HEK293 (cell line): ENCODE results near the gene CCDC24.

Experiments
- GFI1B ChIP-seq: fragments of 450-650 bp; formaldehyde crosslinking; IDR thresholded peaks from 2 replicates; pipeline ENCODE4 v1.5.1; 2016; ENCODE audit warnings: missing biosample characterization, missing genetic modification characterization
- KLF10 ChIP-seq: fragments of 450-650 bp; IDR thresholded peaks from 2 replicates; pipeline ENCODE4 v1.5.1; 2018; ENCODE audit warnings: missing biosample characterization, mild to moderate bottlenecking, missing genetic modification characterization
- MZF1 ChIP-seq: fragments of 450-650 bp; formaldehyde crosslinking; IDR thresholded peaks from 2 replicates; pipeline ENCODE4 v1.5.1; 2017; ENCODE audit warnings: missing biosample characterization, missing genetic modification characterization, borderline replicate concordance
- OVOL3 ChIP-seq: fragments of 450-650 bp; formaldehyde crosslinking; IDR thresholded peaks from 2 replicates; pipeline ENCODE4 v1.5.1; 2016; ENCODE audit warnings: missing biosample characterization, missing genetic modification characterization
- PRDM2 ChIP-seq: fragments of 450-650 bp; formaldehyde crosslinking; IDR thresholded peaks from 2 replicates; pipeline ENCODE4 v1.5.1; 2016; ENCODE audit warnings: missing biosample characterization, missing genetic modification characterization, borderline replicate concordance
- SP2 ChIP-seq: fragments of 450-650 bp; formaldehyde crosslinking; IDR thresholded peaks from 2 replicates; pipeline ENCODE4 v1.5.1; 2016; ENCODE audit warnings: missing biosample characterization, missing genetic modification characterization
- ZBTB17 ChIP-seq: fragments of 450-650 bp; formaldehyde crosslinking; IDR thresholded peaks from 2 replicates; pipeline ENCODE4 v1.5.1; 2016; ENCODE audit warnings: missing biosample characterization, missing genetic modification characterization
- ZBTB20 ChIP-seq: fragments of 450-650 bp; formaldehyde crosslinking; IDR thresholded peaks from 2 replicates; pipeline ENCODE4 v1.5.1; 2016; ENCODE audit warnings: missing biosample characterization, missing genetic modification characterization
- ZBTB8A ChIP-seq: fragments of 450-650 bp; formaldehyde crosslinking; IDR thresholded peaks from 2 replicates; pipeline ENCODE4 v1.5.1; 2016; ENCODE audit warnings: missing biosample characterization, missing genetic modification characterization
- ZIC2 ChIP-seq: fragments of 450-650 bp; formaldehyde crosslinking; IDR thresholded peaks from 2 replicates; pipeline ENCODE4 v1.5.1; 2016; ENCODE audit warnings: missing biosample characterization, missing genetic modification characterization
- ZNF121 ChIP-seq: fragments of 450-650 bp; formaldehyde crosslinking; IDR thresholded peaks from 2 replicates; pipeline ENCODE4 v1.5.1; 2016; ENCODE audit warnings: missing biosample characterization, missing genetic modification characterization
- ZNF133 ChIP-seq: fragments of 450-650 bp; formaldehyde crosslinking; IDR thresholded peaks from 2 replicates; pipeline ENCODE4 v1.5.1; 2016; ENCODE audit warnings: missing biosample characterization, missing genetic modification characterization
- ZNF157 ChIP-seq: fragments of 450-650 bp; formaldehyde crosslinking; IDR thresholded peaks from 2 replicates; pipeline ENCODE4 v1.5.1; 2016; ENCODE audit warnings: missing biosample characterization, missing genetic modification characterization
- ZNF174 ChIP-seq: fragments of 450-650 bp; formaldehyde crosslinking; IDR thresholded peaks from 2 replicates; pipeline ENCODE4 v1.5.0; 2017; ENCODE audit warnings: missing biosample characterization, mild to moderate bottlenecking, missing genetic modification characterization
- ZNF311 ChIP-seq: fragments of 450-650 bp; formaldehyde crosslinking; IDR thresholded peaks from 2 replicates; pipeline ENCODE4 v1.5.1; 2017; ENCODE audit warnings: missing biosample characterization, missing genetic modification characterization, borderline replicate concordance
- ZNF350 ChIP-seq: fragments of 450-650 bp; formaldehyde crosslinking; IDR thresholded peaks from 2 replicates; pipeline ENCODE4 v1.5.0; 2017; ENCODE audit warnings: missing biosample characterization, mild to moderate bottlenecking, missing genetic modification characterization
- ZNF510 ChIP-seq: fragments of 450-650 bp; formaldehyde crosslinking; IDR thresholded peaks from 2 replicates; pipeline ENCODE4 v1.5.1; 2018; ENCODE audit warnings: mild to moderate bottlenecking, missing genetic modification characterization, missing biosample characterization; ENCODE audit not compliant: insufficient replicate concordance
- ZNF596 ChIP-seq: fragments of 450-650 bp; IDR thresholded peaks from 2 replicates; pipeline ENCODE4 v1.5.0; 2018; ENCODE audit warnings: missing biosample characterization, mild to moderate bottlenecking, missing genetic modification characterization, moderate library complexity
- ZNF639 ChIP-seq: fragments of 450-650 bp; formaldehyde crosslinking; IDR thresholded peaks from 2 replicates; pipeline ENCODE4 v1.5.1; 2016; ENCODE audit warnings: missing biosample characterization, missing genetic modification characterization
- ZNF660 ChIP-seq: fragments of 450-650 bp; IDR thresholded peaks from 2 replicates; pipeline ENCODE4 v1.5.1; 2018; ENCODE audit warnings: missing biosample characterization, mild to moderate bottlenecking, missing genetic modification characterization
- ZNF76 ChIP-seq: fragments of 450-650 bp; formaldehyde crosslinking; IDR thresholded peaks from 2 replicates; pipeline ENCODE4; 2016; ENCODE audit warnings: low read depth, missing biosample characterization, missing genetic modification characterization, borderline replicate concordance
- ZSCAN16 ChIP-seq: fragments of 450-650 bp; formaldehyde crosslinking; IDR thresholded peaks from 2 replicates; pipeline ENCODE4 v1.5.1; 2016; ENCODE audit warnings: missing biosample characterization, missing genetic modification characterization
- TF ChIP-seq, protein P1 (sequence below): fragments of 450-650 bp; formaldehyde crosslinking; IDR thresholded peaks from 2 replicates; pipeline ENCODE4 v1.5.1; 2016; ENCODE audit warnings: missing biosample characterization, missing genetic modification characterization, low read depth
- TF ChIP-seq, protein P2 (sequence below): fragments of 450-650 bp; formaldehyde crosslinking; IDR thresholded peaks from 2 replicates; pipeline ENCODE4 v1.5.1; 2016; ENCODE audit warnings: missing biosample characterization, missing genetic modification characterization
- TF ChIP-seq, protein P3 (sequence below): fragments of 450-650 bp; formaldehyde crosslinking; IDR thresholded peaks from 2 replicates; pipeline ENCODE4 v1.5.1; 2017; ENCODE audit warnings: missing biosample characterization, missing genetic modification characterization
- TF ChIP-seq, protein P4 (sequence below): fragments of 450-650 bp; formaldehyde crosslinking; IDR thresholded peaks from 2 replicates; pipeline ENCODE4 v1.5.1; 2016; ENCODE audit warnings: missing biosample characterization, missing genetic modification characterization

Gene CCDC24

DNA sequence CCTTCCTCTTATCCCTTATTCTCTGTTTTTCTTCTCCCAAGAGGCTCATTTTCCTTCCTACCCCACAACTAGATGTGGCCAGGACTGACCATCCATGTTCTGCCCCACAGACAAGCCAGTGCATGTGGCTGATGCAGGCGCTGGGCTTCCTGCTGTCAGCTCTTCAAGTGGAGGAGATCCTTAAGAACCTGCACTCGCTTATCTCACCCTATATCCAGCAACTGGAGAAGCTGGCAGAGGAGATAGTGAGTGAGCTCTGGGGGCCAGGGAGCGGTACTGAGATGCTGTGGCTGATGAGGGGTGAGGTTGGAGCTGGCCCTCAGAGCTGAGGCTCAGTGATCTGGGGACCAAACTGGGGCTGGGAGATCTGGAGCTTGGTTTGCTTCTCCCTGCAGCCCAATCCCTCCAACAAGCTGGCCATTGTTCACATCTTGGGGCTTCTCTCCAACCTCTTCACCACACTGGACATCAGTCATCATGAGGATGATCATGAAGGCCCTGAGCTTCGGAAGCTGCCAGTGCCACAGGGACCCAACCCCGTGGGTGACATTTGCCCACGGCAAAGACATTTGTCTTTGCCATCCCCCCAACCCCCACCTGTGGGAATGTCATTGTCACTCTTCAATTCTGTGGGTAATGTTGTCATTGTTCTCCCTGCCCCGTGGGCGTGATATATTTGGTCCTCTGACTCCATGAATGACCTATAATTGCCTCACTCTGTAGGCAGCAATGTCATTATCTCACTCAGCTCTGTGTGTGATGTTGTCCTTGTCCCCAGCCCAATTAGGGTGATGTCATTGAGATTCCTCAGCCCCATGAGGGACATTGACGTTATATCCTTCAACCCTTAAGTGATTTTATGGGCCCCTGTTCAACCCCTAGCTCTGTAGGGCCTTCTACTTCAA lies 32.8 kb upstream of the CCDC24 start (continued):
- peak; percentile 77; the same call in 1 of the 2 replicates for TF ChIP-seq ZNF639 (tag by site-specific recombination)
- TF ChIP-seq ZNF350 (tag by site-specific recombination), result no peak
- TF ChIP-seq SP2 (tag by site-specific recombination), result no peak
- TF ChIP-seq, protein P1, sequence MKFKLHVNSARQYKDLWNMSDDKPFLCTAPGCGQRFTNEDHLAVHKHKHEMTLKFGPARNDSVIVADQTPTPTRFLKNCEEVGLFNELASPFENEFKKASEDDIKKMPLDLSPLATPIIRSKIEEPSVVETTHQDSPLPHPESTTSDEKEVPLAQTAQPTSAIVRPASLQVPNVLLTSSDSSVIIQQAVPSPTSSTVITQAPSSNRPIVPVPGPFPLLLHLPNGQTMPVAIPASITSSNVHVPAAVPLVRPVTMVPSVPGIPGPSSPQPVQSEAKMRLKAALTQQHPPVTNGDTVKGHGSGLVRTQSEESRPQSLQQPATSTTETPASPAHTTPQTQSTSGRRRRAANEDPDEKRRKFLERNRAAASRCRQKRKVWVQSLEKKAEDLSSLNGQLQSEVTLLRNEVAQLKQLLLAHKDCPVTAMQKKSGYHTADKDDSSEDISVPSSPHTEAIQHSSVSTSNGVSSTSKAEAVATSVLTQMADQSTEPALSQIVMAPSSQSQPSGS (tag by site-specific recombination), result peak; percentile 96
- no peak for TF ChIP-seq ZNF510 (tag by site-specific recombination)
- TF ChIP-seq PRDM2 (tag by site-specific recombination), result no peak
- TF ChIP-seq ZSCAN16 (tag by site-specific recombination), result no peak
- no peak for TF ChIP-seq ZNF596 (tag by site-specific recombination)
- 0 out of 2 replicates have a peak, but pooled peaks have one; percentile 35 for TF ChIP-seq ZNF660 (tag by site-specific recombination)
- TF ChIP-seq ZBTB20 (tag by site-specific recombination), result no peak
- no peak for TF ChIP-seq ZNF311 (tag by site-specific recombination)
- no peak for TF ChIP-seq ZNF157 (tag by site-specific recombination)
- TF ChIP-seq ZNF133 (tag by site-specific recombination), result no peak
- peak; percentile 85 for TF ChIP-seq ZIC2
- TF ChIP-seq, protein P2, sequence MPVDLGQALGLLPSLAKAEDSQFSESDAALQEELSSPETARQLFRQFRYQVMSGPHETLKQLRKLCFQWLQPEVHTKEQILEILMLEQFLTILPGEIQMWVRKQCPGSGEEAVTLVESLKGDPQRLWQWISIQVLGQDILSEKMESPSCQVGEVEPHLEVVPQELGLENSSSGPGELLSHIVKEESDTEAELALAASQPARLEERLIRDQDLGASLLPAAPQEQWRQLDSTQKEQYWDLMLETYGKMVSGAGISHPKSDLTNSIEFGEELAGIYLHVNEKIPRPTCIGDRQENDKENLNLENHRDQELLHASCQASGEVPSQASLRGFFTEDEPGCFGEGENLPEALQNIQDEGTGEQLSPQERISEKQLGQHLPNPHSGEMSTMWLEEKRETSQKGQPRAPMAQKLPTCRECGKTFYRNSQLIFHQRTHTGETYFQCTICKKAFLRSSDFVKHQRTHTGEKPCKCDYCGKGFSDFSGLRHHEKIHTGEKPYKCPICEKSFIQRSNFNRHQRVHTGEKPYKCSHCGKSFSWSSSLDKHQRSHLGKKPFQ (tag by site-specific recombination), result no peak
- TF ChIP-seq ZNF76 (tag by site-specific recombination), result no peak
- TF ChIP-seq ZNF121 (tag by site-specific recombination), result no peak
- TF ChIP-seq ZBTB17, result no peak
- 0 out of 2 replicates have a peak, but pooled peaks have one; percentile 32 for TF ChIP-seq ZBTB8A (tag by site-specific recombination)
- no peak for TF ChIP-seq ZNF174 (tag by site-specific recombination)
- TF ChIP-seq, protein P3, sequence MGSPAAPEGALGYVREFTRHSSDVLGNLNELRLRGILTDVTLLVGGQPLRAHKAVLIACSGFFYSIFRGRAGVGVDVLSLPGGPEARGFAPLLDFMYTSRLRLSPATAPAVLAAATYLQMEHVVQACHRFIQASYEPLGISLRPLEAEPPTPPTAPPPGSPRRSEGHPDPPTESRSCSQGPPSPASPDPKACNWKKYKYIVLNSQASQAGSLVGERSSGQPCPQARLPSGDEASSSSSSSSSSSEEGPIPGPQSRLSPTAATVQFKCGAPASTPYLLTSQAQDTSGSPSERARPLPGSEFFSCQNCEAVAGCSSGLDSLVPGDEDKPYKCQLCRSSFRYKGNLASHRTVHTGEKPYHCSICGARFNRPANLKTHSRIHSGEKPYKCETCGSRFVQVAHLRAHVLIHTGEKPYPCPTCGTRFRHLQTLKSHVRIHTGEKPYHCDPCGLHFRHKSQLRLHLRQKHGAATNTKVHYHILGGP (tag by site-specific recombination), result no peak
- TF ChIP-seq OVOL3 (tag by site-specific recombination), result no peak
- peak; percentile 53 for TF ChIP-seq KLF10 (tag by site-specific recombination)
- no peak for TF ChIP-seq MZF1 (tag by site-specific recombination)
- no peak for TF ChIP-seq GFI1B (tag by site-specific recombination)
- TF ChIP-seq, protein P4, sequence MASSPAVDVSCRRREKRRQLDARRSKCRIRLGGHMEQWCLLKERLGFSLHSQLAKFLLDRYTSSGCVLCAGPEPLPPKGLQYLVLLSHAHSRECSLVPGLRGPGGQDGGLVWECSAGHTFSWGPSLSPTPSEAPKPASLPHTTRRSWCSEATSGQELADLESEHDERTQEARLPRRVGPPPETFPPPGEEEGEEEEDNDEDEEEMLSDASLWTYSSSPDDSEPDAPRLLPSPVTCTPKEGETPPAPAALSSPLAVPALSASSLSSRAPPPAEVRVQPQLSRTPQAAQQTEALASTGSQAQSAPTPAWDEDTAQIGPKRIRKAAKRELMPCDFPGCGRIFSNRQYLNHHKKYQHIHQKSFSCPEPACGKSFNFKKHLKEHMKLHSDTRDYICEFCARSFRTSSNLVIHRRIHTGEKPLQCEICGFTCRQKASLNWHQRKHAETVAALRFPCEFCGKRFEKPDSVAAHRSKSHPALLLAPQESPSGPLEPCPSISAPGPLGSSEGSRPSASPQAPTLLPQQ (tag by site-specific recombination), result peak; percentile 79
